Smooth muscle cell (in vitro differentiated cells): ENCODE measurements around the gene CYP2A6. TPM values are rescaled to one million over a fixed set of nuclear protein-coding genes. Genes with fewer than 3 reads are reported as not detected.
"Not testable (repeated sequence)": the region's sequence is repeated elsewhere in the genome, so short reads cannot be mapped to it uniquely, and the experiment has no call there.

ENCODE experiments used
- DNase-seq: peaks from one replicate; lab custom pipeline; 2025; ENCODE audit not compliant: unreplicated experiment; lab: John Stamatoyannopoulos, UW
- H2AFZ ChIP-seq: fragments of 200-600 bp; sonication (generic); 2 replicates; pipeline ENCODE4 v1.6.0; 2016; ENCODE audit warnings: antibody characterized with exemption, low read depth, mild to moderate bottlenecking
- H3F3A ChIP-seq: fragments of 200-600 bp; sonication (generic); 2 replicates; pipeline ENCODE4 v1.6.0; 2017; ENCODE audit warnings: antibody characterized with exemption, low read depth
- H3K27ac ChIP-seq: fragments of 200-600 bp; sonication (generic); 2 replicates; pipeline ENCODE4 v1.5.1; 2016; ENCODE audit warnings: low read depth, mild to moderate bottlenecking
- H3K27me3 ChIP-seq: fragments of 200-600 bp; sonication (generic); 2 replicates; pipeline ENCODE4 v1.6.1; 2016; ENCODE audit warnings: low read depth, mild to moderate bottlenecking
- H3K36me3 ChIP-seq: fragments of 200-600 bp; sonication (generic); 2 replicates; pipeline ENCODE4 v1.5.1; 2016; ENCODE audit warnings: low read depth
- H3K4me1 ChIP-seq: fragments of 200-600 bp; sonication (generic); 2 replicates; pipeline ENCODE4 v1.5.1; 2016; ENCODE audit warnings: low read depth
- H3K4me2 ChIP-seq: fragments of 200-600 bp; sonication (generic); 2 replicates; pipeline ENCODE4 v1.6.0; 2016; ENCODE audit warnings: mild to moderate bottlenecking
- H3K4me3 ChIP-seq: fragments of 200-600 bp; sonication (generic); 2 replicates; pipeline ENCODE4 v1.5.1; 2016; ENCODE audit warnings: mild to moderate bottlenecking
- H3K79me2 ChIP-seq: fragments of 200-600 bp; sonication (generic); 2 replicates; pipeline ENCODE4 v1.6.0; 2016; ENCODE audit warnings: low read depth, mild to moderate bottlenecking
- H3K9ac ChIP-seq: fragments of 200-600 bp; sonication (generic); 2 replicates; pipeline ENCODE4 v1.6.0; 2016; ENCODE audit warnings: low read depth
- H3K9me3 ChIP-seq: fragments of 200-600 bp; sonication (generic); replicated peaks from 2 replicates; pipeline ENCODE4 v1.5.1; 2016; ENCODE audit warnings: low read depth
- H4K20me1 ChIP-seq: fragments of 200-600 bp; sonication (generic); 2 replicates; pipeline ENCODE4 v1.6.0; 2016; ENCODE audit warnings: low read depth
- WGBS: methylation state at CpG from one replicate; pipeline ENCODE4 v1.1.7; 2016; ENCODE audit warnings: low lambda C conversion rate; 5-methylcytosine and 5-hydroxymethylcytosine counted together
- polyA plus RNA-seq: library from polyadenylated mRNA; unstranded; fragments of >200 nt; fragmentation: Nextera tagmentation; extraction: Ambion mirVana; gene quantifications from 2 replicates; pipeline ENCODE4 v1.2.1, GENCODE V29; 2016
- total RNA-seq: library from RNA; depleted of rRNA; stranded (reverse); fragments of >200 nt; gene quantifications from 2 replicates; pipeline ENCODE4 v1.2.3, GENCODE V29; 2014
- TF ChIP-seq, protein P1 (sequence below): fragments of 200-600 bp; sonication (generic); IDR thresholded peaks from 2 replicates; pipeline ENCODE4 v1.5.1; 2017; ENCODE audit warnings: borderline replicate concordance, mild to moderate bottlenecking, antibody characterized with exemption; ENCODE audit not compliant: insufficient read depth, poor library complexity, severe bottlenecking

CYP2A6 gene, protein sequence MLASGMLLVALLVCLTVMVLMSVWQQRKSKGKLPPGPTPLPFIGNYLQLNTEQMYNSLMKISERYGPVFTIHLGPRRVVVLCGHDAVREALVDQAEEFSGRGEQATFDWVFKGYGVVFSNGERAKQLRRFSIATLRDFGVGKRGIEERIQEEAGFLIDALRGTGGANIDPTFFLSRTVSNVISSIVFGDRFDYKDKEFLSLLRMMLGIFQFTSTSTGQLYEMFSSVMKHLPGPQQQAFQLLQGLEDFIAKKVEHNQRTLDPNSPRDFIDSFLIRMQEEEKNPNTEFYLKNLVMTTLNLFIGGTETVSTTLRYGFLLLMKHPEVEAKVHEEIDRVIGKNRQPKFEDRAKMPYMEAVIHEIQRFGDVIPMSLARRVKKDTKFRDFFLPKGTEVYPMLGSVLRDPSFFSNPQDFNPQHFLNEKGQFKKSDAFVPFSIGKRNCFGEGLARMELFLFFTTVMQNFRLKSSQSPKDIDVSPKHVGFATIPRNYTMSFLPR
- total RNA-seq (not detected in 2 replicates), polyA plus RNA-seq (not detected in 2 replicates)

DNA sequence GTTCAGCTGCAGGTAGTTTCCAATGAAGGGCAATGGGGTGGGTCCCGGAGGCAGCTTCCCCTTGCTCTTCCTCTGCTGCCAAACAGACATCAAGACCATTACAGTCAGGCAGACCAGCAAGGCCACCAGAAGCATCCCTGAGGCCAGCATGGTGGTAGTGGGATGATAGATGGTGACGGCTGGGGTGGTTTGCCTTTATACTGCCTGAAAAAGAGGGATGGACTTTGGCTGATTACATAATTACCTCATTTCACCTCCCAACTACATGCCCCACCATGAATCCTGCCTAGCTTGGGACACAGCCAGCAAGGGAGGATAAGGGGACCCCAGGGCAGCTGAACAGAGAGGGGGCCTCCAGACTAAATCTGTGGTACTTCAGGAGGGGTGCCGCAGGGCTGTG lies at the start of gene CYP2A6:
TSS of gene CYP2A6 (minus strand) at position 171 of the 400 bp plus-strand sequence. CDS start at position 150, 21 bp downstream.
- not testable (repeated sequence) for H4K20me1 ChIP-seq, DNase-seq

DNA sequence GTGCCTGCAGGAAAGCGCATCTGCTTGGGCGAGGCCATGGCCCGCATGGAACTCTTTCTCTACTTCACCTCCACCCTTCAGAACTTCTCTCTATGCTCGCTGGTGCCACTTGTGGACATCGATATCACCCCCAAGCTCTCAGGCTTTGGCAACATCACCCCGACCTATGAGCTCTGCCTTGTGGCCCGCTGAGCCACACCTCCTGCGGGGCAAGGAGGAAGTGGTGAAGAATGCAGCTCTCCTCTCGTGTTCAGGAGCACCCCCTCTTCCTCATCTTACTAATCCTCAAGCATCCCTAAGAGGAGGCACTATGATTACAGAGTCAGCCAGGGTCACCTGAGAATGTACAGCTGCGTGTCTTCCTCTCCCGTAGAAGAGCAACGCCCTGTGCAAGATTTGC lies 49.7 kb upstream of the CYP2A6 start:
- H3K36me3 ChIP-seq, DNase-seq, H3K27me3 ChIP-seq, H3K9ac ChIP-seq, H3K9me3 ChIP-seq, H3K4me1 ChIP-seq, H3K4me3 ChIP-seq, H3K79me2 ChIP-seq, H3F3A ChIP-seq, H3K27ac ChIP-seq, H2AFZ ChIP-seq, H4K20me1 ChIP-seq, H3K4me2 ChIP-seq: not testable (repeated sequence)
- 93% methylated on average over 12 of the region's 12 CpGs for WGBS

More for the DNA sequence above, at the start of gene CYP2A6:
- H3K79me2 ChIP-seq, H3K4me1 ChIP-seq, H3F3A ChIP-seq, H3K9me3 ChIP-seq, H3K27ac ChIP-seq, H3K4me2 ChIP-seq, H3K9ac ChIP-seq, H3K4me3 ChIP-seq, H3K36me3 ChIP-seq, H2AFZ ChIP-seq: not testable (repeated sequence)
- H3K27me3 ChIP-seq = peaks cover 13% of the 10 kb centered on the region
- WGBS = 94% methylated on average over 3 of the region's 3 CpGs

- H3K27ac ChIP-seq, DNase-seq, H3K4me1 ChIP-seq, H3K4me2 ChIP-seq, H3K9me3 ChIP-seq, H4K20me1 ChIP-seq, H3K79me2 ChIP-seq, H2AFZ ChIP-seq, H3K36me3 ChIP-seq, H3K4me3 ChIP-seq, H3F3A ChIP-seq, H3K9ac ChIP-seq: not testable (repeated sequence)
- H3K27me3 ChIP-seq = peaks cover 14% of the 10 kb centered on the region
- 73% methylated on average over 13 of the region's 13 CpGs for WGBS
Observed at GRCh38 chr19:40896843-40897789, 46.9 kb upstream of the CYP2A6 start.

DNA sequence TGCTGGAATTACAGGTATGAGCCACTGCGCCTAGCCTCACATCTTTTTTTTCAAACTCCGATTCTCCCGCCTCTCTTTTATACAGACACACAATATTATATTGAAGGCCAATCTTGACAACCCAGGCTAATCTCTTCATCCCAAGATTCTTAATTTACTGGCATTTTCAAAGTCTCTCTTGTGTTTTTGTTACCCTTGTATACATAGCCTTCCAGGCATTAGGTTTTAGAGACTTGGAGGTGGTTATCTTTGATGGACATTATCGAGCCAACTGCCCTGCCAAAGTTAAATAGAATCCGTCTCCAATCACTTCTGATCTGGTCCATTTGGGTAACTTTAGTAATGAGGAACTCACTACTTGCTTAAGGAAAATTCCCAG lies 46.2 kb upstream of the CYP2A6 start:
- no peak overlapping the region for H3K4me2 ChIP-seq
- WGBS = 95% methylated on average over 5 of the region's 5 CpGs
- H3K79me2 ChIP-seq = no peaks in the 10 kb centered on the region
- H3K4me3 ChIP-seq = no peak overlapping the region
- H3K27ac ChIP-seq = no peak overlapping the region
- DNase-seq = no peak
- no peak overlapping the region for H3K9ac ChIP-seq
- H4K20me1 ChIP-seq = no peaks in the 10 kb centered on the region
- no peaks in the 10 kb centered on the region for H3K36me3 ChIP-seq
- peaks cover 18% of the 10 kb centered on the region for H3K27me3 ChIP-seq
- peaks cover 4% of the 10 kb centered on the region for H3F3A ChIP-seq
- no peak overlapping the region for H2AFZ ChIP-seq
- no peaks in the 10 kb centered on the region for H3K9me3 ChIP-seq
- H3K4me1 ChIP-seq = no peaks in the 10 kb centered on the region
- TF ChIP-seq, protein P1, sequence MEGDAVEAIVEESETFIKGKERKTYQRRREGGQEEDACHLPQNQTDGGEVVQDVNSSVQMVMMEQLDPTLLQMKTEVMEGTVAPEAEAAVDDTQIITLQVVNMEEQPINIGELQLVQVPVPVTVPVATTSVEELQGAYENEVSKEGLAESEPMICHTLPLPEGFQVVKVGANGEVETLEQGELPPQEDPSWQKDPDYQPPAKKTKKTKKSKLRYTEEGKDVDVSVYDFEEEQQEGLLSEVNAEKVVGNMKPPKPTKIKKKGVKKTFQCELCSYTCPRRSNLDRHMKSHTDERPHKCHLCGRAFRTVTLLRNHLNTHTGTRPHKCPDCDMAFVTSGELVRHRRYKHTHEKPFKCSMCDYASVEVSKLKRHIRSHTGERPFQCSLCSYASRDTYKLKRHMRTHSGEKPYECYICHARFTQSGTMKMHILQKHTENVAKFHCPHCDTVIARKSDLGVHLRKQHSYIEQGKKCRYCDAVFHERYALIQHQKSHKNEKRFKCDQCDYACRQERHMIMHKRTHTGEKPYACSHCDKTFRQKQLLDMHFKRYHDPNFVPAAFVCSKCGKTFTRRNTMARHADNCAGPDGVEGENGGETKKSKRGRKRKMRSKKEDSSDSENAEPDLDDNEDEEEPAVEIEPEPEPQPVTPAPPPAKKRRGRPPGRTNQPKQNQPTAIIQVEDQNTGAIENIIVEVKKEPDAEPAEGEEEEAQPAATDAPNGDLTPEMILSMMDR = no peak

DNA sequence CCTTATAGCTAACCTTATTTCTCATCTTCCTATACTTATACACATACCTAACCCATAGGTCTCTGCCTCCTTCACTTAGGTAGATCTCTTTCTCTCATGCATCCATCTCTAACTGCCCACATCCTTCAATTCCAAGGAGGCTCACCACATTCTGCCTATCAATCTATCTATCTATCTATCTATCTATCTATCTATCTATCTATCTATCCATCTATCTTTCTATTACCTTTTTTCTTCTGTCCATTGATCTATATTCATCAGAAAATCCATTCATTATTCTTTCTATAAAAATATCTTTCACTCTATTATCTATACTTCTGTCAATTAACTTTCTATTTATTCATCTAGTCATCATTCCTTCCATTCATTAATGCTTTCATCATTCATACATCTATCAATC lies 42.9 kb upstream of the CYP2A6 start:
- DNase-seq = no peak
- Histone ChIP-seq H4K20me1 (no peaks in the 10 kb centered on the region), H3K27ac (no peak overlapping the region), H3K9ac (no peak overlapping the region), H2AFZ (no peak overlapping the region), H3F3A (peaks cover 4% of the 10 kb centered on the region), H3K36me3 (no peaks in the 10 kb centered on the region), H3K9me3 (no peaks in the 10 kb centered on the region), H3K4me3 (no peak overlapping the region), H3K4me1 (no peaks in the 10 kb centered on the region), H3K27me3 (peaks cover 25% of the 10 kb centered on the region), H3K79me2 (no peaks in the 10 kb centered on the region), H3K4me2 (no peak overlapping the region)
- TF ChIP-seq, protein P1 = no peak
